Adrenal gland (tissue), 12 donors: ENCODE data around the gene GOLGA6A. TPM values are rescaled to one million over a fixed set of nuclear protein-coding genes. Genes with fewer than 3 reads are reported as not detected.

Source experiments
- DNase-seq, 7 donors: peaks; one replicate each; pipeline ENCODE4 v3.0.0-alpha.2; 2019 to 2020
- H3K27ac ChIP-seq, 5 donors: fragments of 200-600 bp; sonication (generic) in 4 of 5; 1 replicate in 3 of 5; 2 replicates in 2 of 5; pipeline versions ENCODE4 v1.5.1 to v1.8.0; 2016 to 2020; ENCODE audit warnings: mild to moderate bottlenecking in 1 of 5
- H3K27me3 ChIP-seq: fragments of 200-600 bp; 2 replicates; pipeline ENCODE4 v1.8.0; 2021
- H3K36me3 ChIP-seq, 2 donors: fragments of 200-600 bp; replicated peaks in 1 of 2; 1 replicate in 1 of 2; 2 replicates in 1 of 2; pipeline versions ENCODE4 v1.5.1 to v1.8.0; 2018 to 2022
- H3K4me1 ChIP-seq, 2 donors: fragments of 200-600 bp; replicated peaks in 1 of 2; 1 replicate in 1 of 2; 2 replicates in 1 of 2; pipeline versions ENCODE4 v1.5.1 to v1.8.0; 2018 to 2021
- H3K4me3 ChIP-seq, 4 donors: fragments of 200-600 bp; sonication (generic) in 3 of 4; one replicate each; pipeline ENCODE4 v1.5.1; 2016 to 2018
- H3K9me3 ChIP-seq, 3 donors: fragments of 200-600 bp; sonication (generic) in 1 of 3; replicated peaks in 1 of 3; 1 replicate in 2 of 3; 2 replicates in 1 of 3; pipeline versions ENCODE4 v1.5.1 to v1.8.0; 2016 to 2021
- CTCF ChIP-seq, 6 experiments: fragments of 450-650 bp in 4 of 6; fragments of 200-600 bp in 2 of 6; sonication (generic) in 1 of 6; IDR thresholded peaks; 1 replicate in 5 of 6; 2 replicates in 1 of 6; pipeline versions ENCODE4 v1.5.1 to v1.8.0; 2016 to 2021; ENCODE audit warnings: antibody characterized with exemption in 6 of 6, mild to moderate bottlenecking in 2 of 6, moderate library complexity in 1 of 6
- POLR2A ChIP-seq, 2 donors: fragments of 450-650 bp; IDR thresholded peaks; one replicate each; pipeline ENCODE4 v1.6.1; 2017; ENCODE audit warnings: antibody characterized with exemption in 2 of 2, mild to moderate bottlenecking in 2 of 2, moderate library complexity in 1 of 2
- WGBS, 4 donors: extraction: QIAGEN DNeasy Blood & Tissue Kit in 2 of 4; methylation state at CpG; one replicate each; pipeline versions ENCODE4 v1.1.5 to v1.1.7; 2013 to 2017; 5-methylcytosine and 5-hydroxymethylcytosine counted together
- intact Hi-C, 2 donors: fragments of 100-400 bp; cut with DNase I; formaldehyde crosslinking; loops; one replicate each; pipeline versions ENCODE4 v1.14.1 to v1.15.0; 2022 to 2023
- polyA plus RNA-seq, 3 donors: library from polyadenylated mRNA; stranded (reverse); fragments of 200-250 nt in 2 of 3; fragments of 350-450 nt in 1 of 3; fragmentation: Illumina TruSeq in 1 of 3; extraction: RNeasy Lipid Tissue Mini Kit (QIAGEN cat#74804) in 1 of 3; gene quantifications; one replicate each; pipeline ENCODE4 v1.2.3, GENCODE V29; 2013 to 2014
- total RNA-seq, 9 donors: library from RNA; depleted of rRNA in 4 of 9; stranded (reverse); fragments of >200 nt in 4 of 9; fragments of 120-200 nt in 1 of 9; fragmentation: NEBNext Ultra II Directional in 1 of 9; extraction: Animal tissue kit (Norgen Biotek cat#: 25700) in 1 of 9; gene quantifications; one replicate each; pipeline versions ENCODE4 v1.1.0 to v1.2.4, GENCODE V29; 2013 to 2023
- donor health status: healthy with polysubstance abuse.
- donor health status: Bipolar disorder and iron deficiency.
- donor health status: DM: yes; HTN: yes; CAD: no.
- donor health status: DM: no; HTN: no; CAD: no.
- donor health status: DM: no; HTN: no; CAD: no.
- donor health status: DM: yes; HTN: yes; CAD: no.

GOLGA6A gene
- total and polyA plus RNA-seq, 12 donors = 0.03 to 0.44 TPM; not detected in 10

GRCh38 chr15:74130155-74130848 lies 48.0 kb upstream of the GOLGA6A start, which contains the start of gene ISLR2:
Gene ISLR2, plus strand, starts transcription at chr15:74130586. Its CDS starts 2,169 bp downstream, at chr15:74132755.
- no peaks in the 10 kb centered on the region for H3K36me3 ChIP-seq
- no peak for DNase-seq
- no peaks in the 10 kb centered on the region for H3K9me3 ChIP-seq
- WGBS, 4 donors = 2 to 3% (median 2%) methylated on average over 34 to 53 of the region's 53 CpGs
- no peak within 1 kb of the TSS for H3K4me3 ChIP-seq
- no peak within 1 kb of the TSS for H3K27ac ChIP-seq
- TF ChIP-seq POLR2A (IDR thresholded peaks at IDR 0.05) = no peak
- TF ChIP-seq CTCF (IDR thresholded peaks at IDR 0.05) = no peak
- peaks cover 72% of the 10 kb centered on the region for H3K27me3 ChIP-seq
- intact Hi-C loops = loop anchor here in 1 of 2 donors (10.0 kb wide), 1 partner anchor 76 kb away; no protein-coding TSS in a partner anchor
- peaks cover 0 to 16% of the 10 kb centered on the region in 2 donors for H3K4me1 ChIP-seq

- TF ChIP-seq CTCF (IDR thresholded peaks at IDR 0.05) (no peak), POLR2A (IDR thresholded peaks at IDR 0.05) (no peak)
- DNase-seq = no peak
- H3K9me3 ChIP-seq = no peaks in the 10 kb centered on the region
- no peak overlapping the region for H3K4me3 ChIP-seq
- H3K4me1 ChIP-seq = peaks cover 0 to 16% of the 10 kb centered on the region in 2 donors
- no peaks in the 10 kb centered on the region for H3K36me3 ChIP-seq
- peaks cover 70% of the 10 kb centered on the region for H3K27me3 ChIP-seq
- H3K27ac ChIP-seq = no peak overlapping the region
- 4 to 8% (median 6%) methylated on average over 19 to 40 of the region's 40 CpGs for WGBS, 4 donors
- intact Hi-C loops = loop anchor here (5.0 to 10.0 kb wide), 3 partner anchors 75 to 193 kb away; no protein-coding TSS in a partner anchor
Measured at GRCh38 chr15:74129586-74130154, 47.3 kb upstream of the GOLGA6A start.

- Histone ChIP-seq H3K9me3 (no peaks in the 10 kb centered on the region), H3K4me3 (no peak overlapping the region), H3K27me3 (peaks cover 66% of the 10 kb centered on the region), H3K27ac (no peak overlapping the region), H3K36me3 (no peaks in the 10 kb centered on the region), H3K4me1 (peaks cover 0 to 12% of the 10 kb centered on the region in 2 donors)
- 14 to 33% (median 18%) methylated on average over 7 to 43 of the region's 43 CpGs for WGBS, 4 donors
- DNase-seq = no peak
- TF ChIP-seq CTCF (IDR thresholded peaks at IDR 0.05) (no peak), POLR2A (IDR thresholded peaks at IDR 0.05) (no peak)
- intact Hi-C loops = loop anchor here (5.0 kb wide), 2 partner anchors 178 to 193 kb away; no protein-coding TSS in a partner anchor
Measured at GRCh38 chr15:74128785-74129585, 46.6 kb upstream of the GOLGA6A start.
